IMR-90 (cell line): ENCODE data around the gene MIPEP. TPM values are rescaled to one million over a fixed set of nuclear protein-coding genes. Genes with fewer than 3 reads are reported as not detected.

Experiments
- ATAC-seq: fragments of 200-7000 bp; cut with Tn5 transposase; 2 replicates; pipeline ENCODE4 v1.9.1; 2020; ENCODE audit warnings: low read depth, mild to moderate bottlenecking, moderate library complexity
- BruUV-seq: library from RNA; stranded (reverse); fragments of 400-500 nt; replicated peaks from 2 replicates; lab custom pipeline; 2021; lab: Mats Ljungman, UMichigan
- CTCF ChIA-PET: fragments of 300-600 bp; formaldehyde crosslinking; extraction: SDS; loops from one replicate; lab custom pipeline; 2021; ENCODE audit warnings: antibody characterized with exemption; lab: Yijun Ruan, JAX
- POLR2A ChIA-PET: fragments of 300-600 bp; sonication (Branson Sonifier 250); formaldehyde crosslinking; loops from one replicate; lab custom pipeline; 2022; ENCODE audit warnings: antibody characterized with exemption; ENCODE audit not compliant: unreplicated experiment; lab: Charles Lee
- DNase-seq: peaks from one replicate; pipeline ENCODE4 v3.0.0; 2013
- H2AFZ ChIP-seq: replicated peaks from 2 replicates; pipeline ENCODE3; 2013; ENCODE audit warnings: low read length, mild to moderate bottlenecking; ENCODE audit not compliant: poor library complexity
- H2AK5ac ChIP-seq: 2 replicates; pipeline ENCODE4 v1.6.1; 2013; ENCODE audit warnings: low read depth, low read length, inconsistent platforms
- H2AK9ac ChIP-seq: replicated peaks from 2 replicates; pipeline ENCODE3; 2013; ENCODE audit warnings: mild to moderate bottlenecking, low read depth, low read length, moderate library complexity; ENCODE audit not compliant: poor library complexity
- H2BK120ac ChIP-seq: 2 replicates; pipeline ENCODE4 v1.6.1; 2013; ENCODE audit warnings: low read depth, low read length, inconsistent platforms
- H2BK15ac ChIP-seq: 3 replicates; pipeline ENCODE4 v1.6.1; 2013; ENCODE audit warnings: low read depth, low read length, inconsistent platforms
- H2BK20ac ChIP-seq: 2 replicates; pipeline ENCODE4 v1.6.1; 2013; ENCODE audit warnings: low read depth, mild to moderate bottlenecking, inconsistent platforms, low read length, moderate library complexity
- H2BK5ac ChIP-seq: 2 replicates; pipeline ENCODE4 v1.6.1; 2013; ENCODE audit warnings: mild to moderate bottlenecking, low read depth, low read length, inconsistent platforms; ENCODE audit not compliant: poor library complexity, severe bottlenecking
- H3K14ac ChIP-seq: replicated peaks from 2 replicates; pipeline ENCODE4 v1.6.1; 2013; ENCODE audit warnings: low read depth, low read length, inconsistent platforms
- H3K18ac ChIP-seq: 2 replicates; pipeline ENCODE4 v1.6.1; 2013; ENCODE audit warnings: low read depth, low read length, control low read depth
- H3K23ac ChIP-seq: 2 replicates; pipeline ENCODE4 v1.6.1; 2013; ENCODE audit warnings: low read depth, low read length, inconsistent platforms
- H3K27ac ChIP-seq: 2 replicates; pipeline ENCODE4 v1.5.1; 2013; ENCODE audit warnings: mild to moderate bottlenecking, control low read depth, low read length; ENCODE audit not compliant: insufficient read depth
- H3K27me3 ChIP-seq: 2 replicates; pipeline ENCODE4 v1.6.1; 2013; ENCODE audit warnings: low read length; ENCODE audit not compliant: control insufficient read depth, insufficient read depth
- H3K36me3 ChIP-seq: 2 replicates; pipeline ENCODE4 v1.6.1; 2013; ENCODE audit warnings: low read length, mixed read lengths; ENCODE audit not compliant: control insufficient read depth, insufficient read depth
- H3K4ac ChIP-seq: 2 replicates; pipeline ENCODE4 v1.6.1; 2013; ENCODE audit warnings: low read depth, low read length, inconsistent platforms
- H3K4me1 ChIP-seq: 2 replicates; pipeline ENCODE4 v1.6.1; 2013; ENCODE audit warnings: low read length, mixed read lengths; ENCODE audit not compliant: control insufficient read depth, insufficient read depth
- H3K4me2 ChIP-seq: 2 replicates; pipeline ENCODE4 v1.6.1; 2013; ENCODE audit warnings: low read depth, mild to moderate bottlenecking, control low read depth, low read length, moderate library complexity
- H3K4me3 ChIP-seq: 2 replicates; pipeline ENCODE4 v1.5.1; 2013; ENCODE audit warnings: low read depth, mild to moderate bottlenecking, control low read depth, low read length, moderate library complexity; ENCODE audit not compliant: insufficient read depth
- H3K56ac ChIP-seq: 2 replicates; pipeline ENCODE4 v1.6.1; 2013; ENCODE audit warnings: low read length, inconsistent platforms; ENCODE audit not compliant: insufficient read depth; ENCODE audit errors: extremely low read depth
- H3K79me1 ChIP-seq, 2 experiments: 2 replicates each; pipeline ENCODE4 v1.6.1; 2013; ENCODE audit warnings: low read length in 2 of 2, inconsistent platforms in 1 of 2, low read depth in 1 of 2
- H3K9ac ChIP-seq: 2 replicates; pipeline ENCODE4 v1.6.1; 2013; ENCODE audit warnings: low read depth, low read length, control low read depth
- H3K9me1 ChIP-seq: 2 replicates; pipeline ENCODE4 v1.6.1; 2013; ENCODE audit warnings: low read length, inconsistent platforms; ENCODE audit not compliant: insufficient read depth
- H3K9me3 ChIP-seq: 2 replicates; pipeline ENCODE4 v1.6.1; 2013; ENCODE audit warnings: low read length; ENCODE audit not compliant: control insufficient read depth, insufficient read depth
- H4K20me1 ChIP-seq: 2 replicates; pipeline ENCODE4 v1.6.1; 2013; ENCODE audit warnings: low read length, inconsistent platforms; ENCODE audit not compliant: insufficient read depth
- H4K5ac ChIP-seq: 2 replicates; pipeline ENCODE4 v1.6.1; 2013; ENCODE audit warnings: mild to moderate bottlenecking, low read depth, low read length, control low read depth
- H4K8ac ChIP-seq, 2 experiments: 2 replicates each; pipeline ENCODE4 v1.6.1; 2013; ENCODE audit warnings: low read depth in 2 of 2, low read length in 2 of 2, control low read depth in 1 of 2, inconsistent platforms in 1 of 2
- H4K91ac ChIP-seq: 2 replicates; pipeline ENCODE4 v1.6.1; 2013; ENCODE audit warnings: low read depth, low read length, inconsistent platforms; ENCODE audit not compliant: insufficient read depth
- CHD1 ChIP-seq: IDR thresholded peaks from 2 replicates; pipeline ENCODE4 v1.6.1; 2012; ENCODE audit warnings: low read depth, low read length, improper control_type of control experiment
- FOS ChIP-seq: fragments of 150-350 bp; IDR thresholded peaks from 2 replicates; pipeline ENCODE4 v1.6.1; 2016; ENCODE audit warnings: low read depth, low read length
- MAFK ChIP-seq: IDR thresholded peaks from 2 replicates; pipeline ENCODE4 v1.6.1; 2012; ENCODE audit warnings: low read depth, low read length, improper control_type of control experiment
- WGBS, 2 experiments: methylation state at CpG; one replicate each; pipeline versions ENCODE4 v1.1.5 to v1.1.7; 2013; ENCODE audit warnings: missing lambda C conversion rate in 2 of 2; ENCODE audit not compliant: insufficient read length in 1 of 2; ENCODE audit errors: extremely low coverage in 2 of 2; 5-methylcytosine and 5-hydroxymethylcytosine counted together
- dilution Hi-C: fragments of 300-500 bp; cut with HindIII; formaldehyde crosslinking; loops from one replicate; pipeline ENCODE4 v1.14.3; 2018; ENCODE audit warnings: low sequenced_read_pairs; ENCODE audit not compliant: unreplicated experiment
- in situ Hi-C: fragments of 300-500 bp; cut with MboI; formaldehyde crosslinking; loops from 3 replicates; pipeline ENCODE4 v1.14.3; 2019; ENCODE audit warnings: low sequenced_read_pairs, inconsistent platforms, mixed read lengths
- intact Hi-C: fragments of 100-400 bp; cut with micrococcal nuclease; formaldehyde crosslinking; loops from 2 replicates; pipeline ENCODE4 v1.10.0; 2022
- polyA plus RNA-seq, 3 experiments: library from polyadenylated mRNA; depleted of rRNA; stranded (reverse); fragments of >200 nt; gene quantifications; 2 replicates each; pipeline ENCODE4 v1.2.3, GENCODE V29; 2012; ENCODE audit warnings: low replicate concordance in 1 of 3
- total RNA-seq: library from RNA; depleted of rRNA; stranded (reverse); fragments of >200 nt; gene quantifications from 2 replicates; pipeline ENCODE4 v1.2.3, GENCODE V29; 2012

MIPEP gene
- total and polyA plus RNA-seq, 2 of the 4 experiments (the other 2 are of a cell fraction): 15.0 to 21.5 TPM

- Histone ChIP-seq H3K36me3 (peaks cover 9% of the 10 kb centered on the region; the same call in 1 of the 2 replicates), H4K8ac (peak overlapping the region; percentile 85 to 94), H3K4ac (peak overlapping the region; percentile 94), H3K79me1 (peaks cover 0 to 8% of the 10 kb centered on the region in 2 experiments; a peak in 2 of 4 replicates), H3K27me3 (no peaks in the 10 kb centered on the region), H2AK5ac (peak overlapping the region; percentile 94; the same call in 1 of the 2 replicates), H3K4me2 (peak overlapping the region; percentile 83), H3K18ac (peak overlapping the region; percentile 98), H3K9me1 (peaks cover 12% of the 10 kb centered on the region), H2AFZ (no peak overlapping the region), H3K4me3 (no peak overlapping the region), H3K23ac (peak overlapping the region; percentile 75; the same call in 1 of the 2 replicates), H3K4me1 (peaks cover 27% of the 10 kb centered on the region), H3K9me3 (peaks cover 5% of the 10 kb centered on the region), H2BK15ac (peak overlapping the region; percentile 93), H3K56ac (peak overlapping the region; percentile 94), H4K5ac (peak overlapping the region; percentile 92), H3K9ac (peak overlapping the region; percentile 91), H2BK5ac (peak overlapping the region; percentile 93), H2AK9ac (no peak overlapping the region), H4K20me1 (no peaks in the 10 kb centered on the region), H2BK20ac (peak overlapping the region; percentile 100), H4K91ac (peak overlapping the region; percentile 98), H2BK120ac (peak overlapping the region; percentile 98), H3K14ac (peak overlapping the region; percentile 93), H3K27ac (peak overlapping the region; percentile 98)
- POLR2A ChIA-PET: no interaction called here
- dilution Hi-C loops (no loop called here), in situ Hi-C loops (no loop called here), intact Hi-C loops (loop anchor here (5.0 to 10.0 kb wide), 3 partner anchors 73 to 420 kb away; no protein-coding TSS in a partner anchor)
- no TSS peak for BruUV-seq
- CTCF ChIA-PET: interaction anchor here (0.7 to 1.0 kb wide), 3 partner anchors 40 to 163 kb away, joined by 3 read pairs; no protein-coding TSS in a partner anchor
- ATAC-seq (peak; percentile 24), DNase-seq (peak; percentile 85)
- WGBS, 2 experiments: no CpG with 5 or more reads among the region's 7 CpGs
- TF ChIP-seq CHD1 (no peak), MAFK (no peak), FOS (peak; percentile 58; the same call in 1 of the 2 replicates)
Measured at GRCh38 chr13:23794267-23795161, 94.7 kb downstream of the MIPEP start.
